ENCODE measurements around the gene POLR2A.

POLR2A gene

GRCh38 chr17:7462474-7463371 is 21.4 kb upstream of the POLR2A start:
- H3K4me3 ChIP-seq (ENCODE audit: low read length): no peak overlapping the region
- DNase-seq (ENCODE audit: low read depth): no peak
- TF ChIP-seq, protein P1, sequence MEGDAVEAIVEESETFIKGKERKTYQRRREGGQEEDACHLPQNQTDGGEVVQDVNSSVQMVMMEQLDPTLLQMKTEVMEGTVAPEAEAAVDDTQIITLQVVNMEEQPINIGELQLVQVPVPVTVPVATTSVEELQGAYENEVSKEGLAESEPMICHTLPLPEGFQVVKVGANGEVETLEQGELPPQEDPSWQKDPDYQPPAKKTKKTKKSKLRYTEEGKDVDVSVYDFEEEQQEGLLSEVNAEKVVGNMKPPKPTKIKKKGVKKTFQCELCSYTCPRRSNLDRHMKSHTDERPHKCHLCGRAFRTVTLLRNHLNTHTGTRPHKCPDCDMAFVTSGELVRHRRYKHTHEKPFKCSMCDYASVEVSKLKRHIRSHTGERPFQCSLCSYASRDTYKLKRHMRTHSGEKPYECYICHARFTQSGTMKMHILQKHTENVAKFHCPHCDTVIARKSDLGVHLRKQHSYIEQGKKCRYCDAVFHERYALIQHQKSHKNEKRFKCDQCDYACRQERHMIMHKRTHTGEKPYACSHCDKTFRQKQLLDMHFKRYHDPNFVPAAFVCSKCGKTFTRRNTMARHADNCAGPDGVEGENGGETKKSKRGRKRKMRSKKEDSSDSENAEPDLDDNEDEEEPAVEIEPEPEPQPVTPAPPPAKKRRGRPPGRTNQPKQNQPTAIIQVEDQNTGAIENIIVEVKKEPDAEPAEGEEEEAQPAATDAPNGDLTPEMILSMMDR (conservative IDR thresholded peaks at IDR 0.05; ENCODE audit: low read length): no peak

DNA sequence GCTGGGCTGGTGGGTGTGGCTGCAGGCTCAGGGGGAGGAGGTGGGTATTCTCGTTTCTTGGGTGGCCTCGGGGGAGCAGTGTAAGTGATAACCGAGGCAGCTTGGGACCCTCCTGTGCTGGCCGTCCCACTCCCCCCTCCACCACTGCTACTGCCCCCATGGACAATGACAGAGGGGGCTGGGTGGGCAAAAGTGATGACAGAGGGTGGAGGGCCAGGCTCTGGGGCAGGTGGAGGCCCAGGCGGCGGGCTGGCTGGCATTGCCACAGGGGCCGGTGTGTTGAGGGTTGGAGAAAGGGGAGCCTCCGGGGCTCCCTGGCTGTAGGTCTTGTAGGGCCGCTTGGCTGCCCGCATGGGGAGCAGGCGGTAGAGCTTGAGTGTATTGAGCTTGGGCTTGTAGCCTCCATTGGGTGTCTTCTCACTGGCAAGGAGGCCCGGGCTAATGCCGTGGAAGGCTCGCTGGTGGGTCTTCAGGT is 20.8 kb upstream of the POLR2A start:
- TF ChIP-seq, protein P1 (conservative IDR thresholded peaks at IDR 0.05; ENCODE audit: low read length): no peak
- no peak overlapping the region for H3K4me3 ChIP-seq (ENCODE audit: low read length)
- no peak for DNase-seq (ENCODE audit: low read depth)

- H3K4me3 ChIP-seq (ENCODE audit: low read length): no peak overlapping the region
- TF ChIP-seq, protein P1 (conservative IDR thresholded peaks at IDR 0.05; ENCODE audit: low read length): no peak
Observed at GRCh38 chr17:7464081-7464480, 20.1 kb upstream of the POLR2A start.

GRCh38 chr17:7465597-7466275 is 18.4 kb upstream of the POLR2A start:
- TF ChIP-seq, protein P1 (conservative IDR thresholded peaks at IDR 0.05; ENCODE audit: low read length): no peak
- H3K4me3 ChIP-seq (ENCODE audit: low read length): no peak overlapping the region
- no peak for DNase-seq (ENCODE audit: low read depth)

More at GRCh38 chr17:7464081-7464480, 20.1 kb upstream of the POLR2A start:
- DNase-seq (ENCODE audit: low read depth): no peak

DNA sequence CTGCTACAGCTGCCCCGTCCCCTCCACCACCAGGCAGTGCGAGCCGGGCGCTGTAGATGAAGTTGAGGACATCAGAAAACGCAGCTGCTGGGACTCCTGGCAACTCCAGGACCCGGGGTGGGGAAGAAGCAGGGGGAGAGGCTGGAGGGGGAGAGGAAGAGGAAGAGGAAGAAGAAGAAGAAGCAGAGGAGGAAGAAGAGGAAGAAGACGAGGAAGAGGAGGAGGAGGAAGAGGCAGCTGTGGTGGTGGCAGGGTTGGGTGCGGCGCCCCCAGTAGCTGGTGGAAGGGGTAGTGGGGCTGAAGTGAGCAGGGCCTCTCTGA is 17.9 kb upstream of the POLR2A start:
- DNase-seq (ENCODE audit: low read depth): no peak
- TF ChIP-seq, protein P1 (conservative IDR thresholded peaks at IDR 0.05; ENCODE audit: low read length): no peak
- H3K4me3 ChIP-seq (ENCODE audit: low read length): no peak overlapping the region

DNA sequence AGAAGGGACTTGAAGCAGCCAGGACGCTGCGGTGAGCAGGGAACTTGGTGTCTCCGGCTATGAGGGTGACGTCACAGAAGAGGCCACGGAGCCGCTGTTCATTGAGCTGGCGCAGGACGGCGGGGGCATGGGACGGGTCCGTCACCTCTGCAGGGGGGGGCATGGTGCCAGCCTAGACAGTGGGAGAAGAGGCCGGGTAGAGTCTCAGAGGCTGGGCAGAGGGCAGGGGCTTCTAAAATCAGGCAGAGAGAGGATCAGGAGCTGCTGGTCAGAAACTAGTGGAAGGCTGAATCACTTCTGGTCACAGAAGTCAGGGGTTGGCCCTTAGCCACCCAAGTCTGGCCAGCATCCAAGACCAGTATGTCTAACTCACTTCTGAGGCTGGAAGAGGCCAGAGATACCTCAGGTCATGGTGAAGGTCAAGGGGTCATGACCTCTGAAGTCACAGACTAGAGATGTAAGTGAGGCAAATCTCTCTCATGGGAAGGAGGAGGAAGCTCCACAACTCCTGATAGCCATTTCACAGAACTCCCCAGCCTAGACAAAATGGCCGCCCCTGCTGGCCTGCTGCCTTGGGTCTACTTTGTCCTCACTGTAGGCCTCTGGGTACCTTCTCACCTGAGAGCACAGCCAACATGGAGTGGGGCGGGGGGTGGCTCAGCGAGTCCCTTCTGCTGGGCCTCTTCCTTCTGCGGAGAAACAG is 17.4 kb upstream of the POLR2A start:
- DNase-seq (ENCODE audit: low read depth): peak; percentile 50
- TF ChIP-seq, protein P1 (conservative IDR thresholded peaks at IDR 0.05; ENCODE audit: low read length): no peak

More for the DNA sequence above, 17.4 kb upstream of the POLR2A start:
- no peak overlapping the region for H3K4me3 ChIP-seq (ENCODE audit: low read length)
